ENCODE measurements around the gene P2RX2.

Gene P2RX2

DNA sequence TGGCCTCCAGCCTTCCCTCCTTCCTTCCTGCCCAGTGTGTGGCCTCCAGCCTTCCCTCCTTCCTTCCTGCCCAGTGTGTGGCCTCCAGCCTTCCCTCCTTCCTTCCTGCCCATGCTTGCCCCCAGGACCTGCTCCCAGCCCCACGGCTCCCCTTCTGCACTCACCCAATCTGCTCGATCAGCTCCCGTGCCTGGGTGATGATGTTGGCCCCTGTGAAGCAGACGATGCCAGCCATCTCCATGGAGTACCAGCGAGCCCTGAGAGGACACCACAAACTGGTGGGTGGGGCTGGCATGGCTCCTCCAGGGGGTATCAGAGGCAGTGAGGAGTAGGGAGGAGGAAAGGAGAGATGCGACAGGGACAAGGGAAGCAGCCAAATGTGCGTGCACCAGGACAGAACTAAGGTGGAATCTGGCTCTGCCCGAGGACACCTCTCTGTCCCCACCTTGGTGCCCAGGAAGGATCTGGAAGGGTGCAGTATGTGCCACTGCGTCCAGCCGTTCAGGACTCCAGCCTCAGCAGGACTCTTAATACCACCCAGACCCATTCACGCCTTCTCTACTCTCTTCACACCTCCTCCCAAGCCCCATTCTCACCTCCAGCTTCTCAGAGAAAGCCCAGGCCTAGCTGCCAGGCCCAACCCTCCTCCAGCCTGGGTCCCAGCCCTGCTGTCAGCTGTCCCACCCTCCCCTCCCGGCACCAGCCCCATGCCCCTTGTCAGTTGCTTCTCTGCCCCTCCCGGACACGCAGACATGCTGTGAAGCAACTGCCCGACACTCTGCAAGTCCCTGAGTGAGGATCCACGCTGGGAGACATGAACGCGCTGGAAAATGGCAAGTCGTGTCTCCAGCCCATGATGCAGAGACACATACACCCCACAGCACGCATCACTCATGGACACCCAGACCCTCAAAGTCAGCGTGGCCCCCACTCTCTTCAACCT lies 45.9 kb downstream of the P2RX2 start:
- no peak for TF ChIP-seq FOXM1 (IDR thresholded peaks at IDR 0.05; ENCODE audit: borderline replicate concordance, low read depth)
- TF ChIP-seq EP300 (IDR thresholded peaks at IDR 0.05; ENCODE audit: borderline replicate concordance) = no peak
- no peak for TF ChIP-seq TEAD4 (IDR thresholded peaks at IDR 0.05)
- TF ChIP-seq, protein P1, sequence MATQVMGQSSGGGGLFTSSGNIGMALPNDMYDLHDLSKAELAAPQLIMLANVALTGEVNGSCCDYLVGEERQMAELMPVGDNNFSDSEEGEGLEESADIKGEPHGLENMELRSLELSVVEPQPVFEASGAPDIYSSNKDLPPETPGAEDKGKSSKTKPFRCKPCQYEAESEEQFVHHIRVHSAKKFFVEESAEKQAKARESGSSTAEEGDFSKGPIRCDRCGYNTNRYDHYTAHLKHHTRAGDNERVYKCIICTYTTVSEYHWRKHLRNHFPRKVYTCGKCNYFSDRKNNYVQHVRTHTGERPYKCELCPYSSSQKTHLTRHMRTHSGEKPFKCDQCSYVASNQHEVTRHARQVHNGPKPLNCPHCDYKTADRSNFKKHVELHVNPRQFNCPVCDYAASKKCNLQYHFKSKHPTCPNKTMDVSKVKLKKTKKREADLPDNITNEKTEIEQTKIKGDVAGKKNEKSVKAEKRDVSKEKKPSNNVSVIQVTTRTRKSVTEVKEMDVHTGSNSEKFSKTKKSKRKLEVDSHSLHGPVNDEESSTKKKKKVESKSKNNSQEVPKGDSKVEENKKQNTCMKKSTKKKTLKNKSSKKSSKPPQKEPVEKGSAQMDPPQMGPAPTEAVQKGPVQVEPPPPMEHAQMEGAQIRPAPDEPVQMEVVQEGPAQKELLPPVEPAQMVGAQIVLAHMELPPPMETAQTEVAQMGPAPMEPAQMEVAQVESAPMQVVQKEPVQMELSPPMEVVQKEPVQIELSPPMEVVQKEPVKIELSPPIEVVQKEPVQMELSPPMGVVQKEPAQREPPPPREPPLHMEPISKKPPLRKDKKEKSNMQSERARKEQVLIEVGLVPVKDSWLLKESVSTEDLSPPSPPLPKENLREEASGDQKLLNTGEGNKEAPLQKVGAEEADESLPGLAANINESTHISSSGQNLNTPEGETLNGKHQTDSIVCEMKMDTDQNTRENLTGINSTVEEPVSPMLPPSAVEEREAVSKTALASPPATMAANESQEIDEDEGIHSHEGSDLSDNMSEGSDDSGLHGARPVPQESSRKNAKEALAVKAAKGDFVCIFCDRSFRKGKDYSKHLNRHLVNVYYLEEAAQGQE (IDR thresholded peaks at IDR 0.05; ENCODE audit: low read depth) = no peak
- TF ChIP-seq YY1 (IDR thresholded peaks at IDR 0.05; ENCODE audit: low read depth) = no peak
- TF ChIP-seq CEBPB (IDR thresholded peaks at IDR 0.05) = no peak
- TF ChIP-seq TAF1 (IDR thresholded peaks at IDR 0.05; ENCODE audit: low read depth) = no peak
- no peak for TF ChIP-seq CREB1 (IDR thresholded peaks at IDR 0.05; ENCODE audit: low read depth)
- TF ChIP-seq NFIC (IDR thresholded peaks at IDR 0.05) = no peak
- TF ChIP-seq, protein P2, sequence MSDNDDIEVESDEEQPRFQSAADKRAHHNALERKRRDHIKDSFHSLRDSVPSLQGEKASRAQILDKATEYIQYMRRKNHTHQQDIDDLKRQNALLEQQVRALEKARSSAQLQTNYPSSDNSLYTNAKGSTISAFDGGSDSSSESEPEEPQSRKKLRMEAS (IDR thresholded peaks at IDR 0.05) = no peak
- TF ChIP-seq, protein P3, sequence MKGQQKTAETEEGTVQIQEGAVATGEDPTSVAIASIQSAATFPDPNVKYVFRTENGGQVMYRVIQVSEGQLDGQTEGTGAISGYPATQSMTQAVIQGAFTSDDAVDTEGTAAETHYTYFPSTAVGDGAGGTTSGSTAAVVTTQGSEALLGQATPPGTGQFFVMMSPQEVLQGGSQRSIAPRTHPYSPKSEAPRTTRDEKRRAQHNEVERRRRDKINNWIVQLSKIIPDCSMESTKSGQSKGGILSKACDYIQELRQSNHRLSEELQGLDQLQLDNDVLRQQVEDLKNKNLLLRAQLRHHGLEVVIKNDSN (IDR thresholded peaks at IDR 0.05) = no peak
- TF ChIP-seq EGR1 (IDR thresholded peaks at IDR 0.05) = no peak
- no peak for TF ChIP-seq ZBTB7A (IDR thresholded peaks at IDR 0.05; ENCODE audit: low read depth)
- no peak for TF ChIP-seq TCF12 (IDR thresholded peaks at IDR 0.05; ENCODE audit: low read depth)
- TF ChIP-seq RAD21 (IDR thresholded peaks at IDR 0.05; ENCODE audit: low read depth) = no peak

DNA sequence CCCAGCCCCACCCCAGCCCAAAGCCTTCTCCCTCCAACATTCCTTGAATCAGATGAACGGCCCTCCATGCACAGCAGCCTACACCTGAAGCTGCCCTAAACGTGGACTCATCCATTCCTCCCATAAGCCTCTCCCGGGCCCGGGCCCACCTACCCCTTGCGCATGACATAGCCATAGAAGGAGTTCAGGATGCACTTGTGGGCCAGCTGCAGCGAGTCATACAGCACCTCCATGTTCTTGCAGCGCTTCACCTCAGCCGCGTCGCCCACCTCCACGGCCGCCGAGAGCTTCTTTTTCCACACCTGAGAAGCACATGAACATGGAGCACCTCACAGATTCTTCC lies 46.5 kb downstream of the P2RX2 start:
- TF ChIP-seq, protein P2 (IDR thresholded peaks at IDR 0.05) = no peak
- TF ChIP-seq TCF12 (IDR thresholded peaks at IDR 0.05; ENCODE audit: low read depth) (no peak), EP300 (IDR thresholded peaks at IDR 0.05; ENCODE audit: borderline replicate concordance) (no peak), YY1 (IDR thresholded peaks at IDR 0.05; ENCODE audit: low read depth) (no peak), RAD21 (IDR thresholded peaks at IDR 0.05; ENCODE audit: low read depth) (no peak), CEBPB (IDR thresholded peaks at IDR 0.05) (no peak)

DNA sequence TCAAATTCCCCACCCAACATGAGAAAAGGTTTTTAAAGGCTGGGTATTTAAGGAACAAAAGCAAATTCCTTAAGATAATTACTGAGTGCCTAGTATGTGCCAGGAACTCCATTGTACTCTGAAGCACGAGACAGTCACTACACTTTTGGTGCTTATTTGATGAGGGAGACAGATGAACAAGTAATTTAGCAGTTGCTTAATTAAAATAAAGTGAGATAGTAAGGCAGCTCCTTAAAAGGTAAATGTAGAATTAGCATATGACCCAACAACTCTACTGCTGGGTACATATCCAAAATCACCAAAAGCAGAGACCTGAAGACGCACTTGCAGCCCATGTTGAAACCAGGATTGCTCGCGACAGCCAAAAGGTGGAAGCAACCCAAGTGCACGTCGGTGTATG lies 47.2 kb downstream of the P2RX2 start:
- TF ChIP-seq, protein P1 (IDR thresholded peaks at IDR 0.05; ENCODE audit: low read depth) = no peak
- no peak for TF ChIP-seq RAD21 (IDR thresholded peaks at IDR 0.05; ENCODE audit: low read depth)
- TF ChIP-seq, protein P3 (IDR thresholded peaks at IDR 0.05) = no peak
- TF ChIP-seq FOXM1 (IDR thresholded peaks at IDR 0.05; ENCODE audit: borderline replicate concordance, low read depth) = no peak
- no peak for TF ChIP-seq CREB1 (IDR thresholded peaks at IDR 0.05; ENCODE audit: low read depth)
- TF ChIP-seq, protein P2 (IDR thresholded peaks at IDR 0.05) = no peak
- no peak for TF ChIP-seq ZBTB7A (IDR thresholded peaks at IDR 0.05; ENCODE audit: low read depth)
- no peak for TF ChIP-seq NFIC (IDR thresholded peaks at IDR 0.05)
- no peak for TF ChIP-seq CEBPB (IDR thresholded peaks at IDR 0.05)
- TF ChIP-seq EP300 (IDR thresholded peaks at IDR 0.05; ENCODE audit: borderline replicate concordance) = no peak
- TF ChIP-seq TEAD4 (IDR thresholded peaks at IDR 0.05) = no peak
- TF ChIP-seq YY1 (IDR thresholded peaks at IDR 0.05; ENCODE audit: low read depth) = no peak
- no peak for TF ChIP-seq EGR1 (IDR thresholded peaks at IDR 0.05)
- TF ChIP-seq TAF1 (IDR thresholded peaks at IDR 0.05; ENCODE audit: low read depth) = no peak
- no peak for TF ChIP-seq TCF12 (IDR thresholded peaks at IDR 0.05; ENCODE audit: low read depth)

DNA sequence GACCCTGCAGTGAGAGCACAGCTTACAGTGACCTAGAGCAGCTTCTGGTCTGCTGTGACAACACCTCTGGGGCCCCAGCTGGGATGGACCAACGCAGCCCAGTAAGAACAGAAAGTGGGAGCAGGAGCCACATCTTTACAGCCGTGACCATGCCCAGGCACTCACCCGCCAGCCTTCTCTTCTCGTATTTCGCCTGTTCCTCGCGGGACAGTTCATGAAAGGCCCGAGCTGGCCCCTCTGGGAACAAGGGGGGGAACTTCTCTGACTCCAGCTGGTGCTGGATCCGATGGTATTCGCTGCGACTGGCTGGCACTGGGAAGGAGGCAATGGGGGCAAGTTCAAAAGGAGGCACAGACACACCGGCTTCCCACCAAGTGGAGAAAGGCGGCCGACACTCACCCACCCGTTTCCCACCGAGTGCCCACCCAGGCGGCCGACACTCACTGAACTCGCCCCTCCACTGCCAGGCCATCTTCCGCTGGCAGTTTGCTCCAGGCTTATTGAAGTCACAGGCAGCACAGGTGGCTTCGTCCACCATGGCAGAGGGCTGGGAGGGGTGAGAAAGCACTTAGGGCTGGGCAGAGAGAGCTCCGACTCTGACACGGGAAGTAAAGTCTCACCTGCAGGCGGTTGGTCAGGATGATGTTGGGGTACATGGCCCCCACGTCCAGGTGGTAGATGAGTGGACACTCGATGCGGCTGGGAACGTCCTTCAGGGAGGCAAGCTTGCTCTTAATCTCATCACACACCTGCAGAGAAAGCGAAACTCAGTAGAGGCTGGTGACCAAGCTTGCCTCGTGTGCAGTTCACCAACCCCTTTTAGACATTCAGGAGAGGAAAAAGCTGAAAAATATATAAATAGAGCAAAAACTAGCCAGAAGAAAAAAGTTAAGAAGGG lies 49.9 kb downstream of the P2RX2 start:
- TF ChIP-seq RAD21 (IDR thresholded peaks at IDR 0.05; ENCODE audit: low read depth) = no peak
- TF ChIP-seq EGR1 (IDR thresholded peaks at IDR 0.05) = no peak
- TF ChIP-seq CEBPB (IDR thresholded peaks at IDR 0.05) = no peak
- no peak for TF ChIP-seq EP300 (IDR thresholded peaks at IDR 0.05; ENCODE audit: borderline replicate concordance)
- TF ChIP-seq FOXM1 (IDR thresholded peaks at IDR 0.05; ENCODE audit: borderline replicate concordance, low read depth) = no peak
- no peak for TF ChIP-seq TAF1 (IDR thresholded peaks at IDR 0.05; ENCODE audit: low read depth)
- TF ChIP-seq, protein P3 (IDR thresholded peaks at IDR 0.05) = no peak
- TF ChIP-seq YY1 (IDR thresholded peaks at IDR 0.05; ENCODE audit: low read depth) = no peak

All from Ishikawa (cell line).